HG03108 (cell line): ENCODE measurements around the gene ABHD6.
"Not testable (repeated sequence)": the region's sequence is repeated elsewhere in the genome, so short reads cannot be mapped to it uniquely, and the experiment has no call there.

Source experiments
- ATAC-seq: cut with Tn5 transposase; IDR thresholded peaks from one replicate; pipeline ENCODE4 v1.9.1; 2021; ENCODE audit warnings: moderate library complexity; ENCODE audit not compliant: unreplicated experiment

The ABHD6 gene

DNA sequence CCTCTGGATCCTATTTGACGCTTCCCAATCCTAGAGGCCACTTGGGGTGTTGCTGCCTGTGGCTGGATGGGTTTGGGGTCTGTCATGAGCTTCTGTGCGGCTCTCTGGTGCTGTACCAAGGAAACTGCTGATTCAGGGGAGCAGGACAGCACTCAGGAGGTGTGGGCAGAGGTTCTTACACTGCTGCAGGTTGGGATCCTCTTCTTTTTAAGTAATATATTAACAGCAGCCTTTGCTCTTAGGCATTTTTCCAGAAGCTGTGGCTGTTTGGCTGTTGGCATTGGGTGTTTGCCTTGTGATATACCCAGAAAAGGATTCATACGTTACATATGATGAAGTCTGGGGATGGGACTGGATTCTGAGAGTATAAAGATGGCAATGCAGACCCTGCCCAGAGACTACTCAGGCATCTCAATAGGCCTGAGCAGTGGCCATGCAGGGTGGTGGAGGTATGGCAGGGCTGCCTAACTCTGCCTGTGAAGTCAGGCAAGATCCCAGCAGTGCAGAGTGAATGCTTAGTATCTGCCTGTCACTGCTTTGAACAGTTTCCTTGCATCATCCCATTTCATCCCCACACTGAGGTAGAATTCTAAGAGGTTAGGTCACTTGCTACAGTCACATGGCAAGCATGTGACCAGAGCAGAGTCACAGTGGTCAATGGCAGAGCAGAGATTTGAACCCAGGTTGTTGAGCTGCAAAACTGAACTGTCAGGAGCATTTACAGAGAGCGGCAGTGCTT, 3.9 kb downstream of the ABHD6 start:
- ATAC-seq = no peak

DNA sequence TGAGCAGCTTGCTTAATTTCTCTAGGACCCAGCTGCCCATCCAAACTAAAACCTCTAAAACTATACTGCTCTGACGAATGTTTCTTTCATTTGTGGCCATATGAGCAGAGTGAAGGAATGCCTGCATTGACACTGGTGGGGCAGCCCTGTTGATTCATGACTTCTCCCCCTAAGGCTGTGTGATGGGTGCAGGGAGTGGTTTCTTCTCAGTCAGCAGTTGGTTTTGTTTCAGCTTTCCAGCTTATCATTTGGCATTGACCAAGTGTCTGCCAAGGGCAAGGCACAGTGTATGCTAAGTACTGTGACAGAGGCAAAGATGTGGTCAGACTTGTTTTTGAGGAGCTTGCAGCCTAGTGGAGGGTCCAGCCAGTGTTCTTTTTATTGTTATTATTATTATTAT, 4.7 kb downstream of the ABHD6 start:
- ATAC-seq = no peak

DNA sequence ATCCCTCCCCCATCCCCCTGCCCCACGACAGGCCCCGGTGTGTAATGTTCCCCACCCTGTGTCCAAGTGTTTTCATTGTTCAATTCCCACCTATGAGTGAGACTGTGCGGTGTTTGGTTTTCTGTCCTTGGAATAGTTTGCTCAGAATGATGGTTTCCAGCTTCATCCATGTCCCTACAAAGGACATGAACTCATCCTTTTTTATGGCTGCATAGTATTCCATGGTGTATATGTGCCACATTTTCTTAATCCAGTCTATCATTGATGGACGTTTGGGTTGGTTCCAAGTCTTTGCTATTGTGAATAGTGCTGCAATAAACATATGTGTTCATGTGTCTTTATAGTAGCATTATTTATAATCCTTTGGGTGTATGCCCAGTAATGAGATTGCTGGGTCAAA, 5.3 kb downstream of the ABHD6 start:
- not testable (repeated sequence) for ATAC-seq

DNA sequence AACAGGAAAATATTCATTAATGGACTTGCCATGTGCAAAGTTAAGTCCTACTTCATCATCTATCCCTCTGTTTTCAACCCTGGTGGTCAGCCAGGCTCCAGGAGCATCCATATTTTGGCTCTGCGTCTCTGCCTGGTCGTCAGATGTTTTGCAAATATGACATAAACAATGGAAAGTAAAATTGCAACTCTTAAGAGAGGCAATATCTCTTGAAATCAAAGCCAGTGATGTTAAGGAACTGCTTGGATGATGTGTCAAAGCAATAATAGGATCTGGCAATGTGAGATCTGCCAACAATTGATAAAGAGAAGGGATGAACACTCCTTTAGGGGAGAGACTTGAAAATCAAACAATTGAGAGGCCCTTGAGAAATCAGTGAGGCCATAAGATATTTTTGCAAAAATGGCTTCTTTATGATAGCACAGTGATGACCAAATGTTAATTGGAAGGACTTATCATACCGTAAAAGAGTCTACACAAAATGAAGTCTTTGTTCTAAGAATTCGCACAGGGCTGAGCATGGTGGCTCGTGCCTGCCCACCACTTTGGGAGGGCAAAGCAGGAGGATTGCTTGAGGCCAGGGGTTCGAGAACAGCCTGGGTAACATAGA, 6.5 kb downstream of the ABHD6 start:
- ATAC-seq = no peak

DNA sequence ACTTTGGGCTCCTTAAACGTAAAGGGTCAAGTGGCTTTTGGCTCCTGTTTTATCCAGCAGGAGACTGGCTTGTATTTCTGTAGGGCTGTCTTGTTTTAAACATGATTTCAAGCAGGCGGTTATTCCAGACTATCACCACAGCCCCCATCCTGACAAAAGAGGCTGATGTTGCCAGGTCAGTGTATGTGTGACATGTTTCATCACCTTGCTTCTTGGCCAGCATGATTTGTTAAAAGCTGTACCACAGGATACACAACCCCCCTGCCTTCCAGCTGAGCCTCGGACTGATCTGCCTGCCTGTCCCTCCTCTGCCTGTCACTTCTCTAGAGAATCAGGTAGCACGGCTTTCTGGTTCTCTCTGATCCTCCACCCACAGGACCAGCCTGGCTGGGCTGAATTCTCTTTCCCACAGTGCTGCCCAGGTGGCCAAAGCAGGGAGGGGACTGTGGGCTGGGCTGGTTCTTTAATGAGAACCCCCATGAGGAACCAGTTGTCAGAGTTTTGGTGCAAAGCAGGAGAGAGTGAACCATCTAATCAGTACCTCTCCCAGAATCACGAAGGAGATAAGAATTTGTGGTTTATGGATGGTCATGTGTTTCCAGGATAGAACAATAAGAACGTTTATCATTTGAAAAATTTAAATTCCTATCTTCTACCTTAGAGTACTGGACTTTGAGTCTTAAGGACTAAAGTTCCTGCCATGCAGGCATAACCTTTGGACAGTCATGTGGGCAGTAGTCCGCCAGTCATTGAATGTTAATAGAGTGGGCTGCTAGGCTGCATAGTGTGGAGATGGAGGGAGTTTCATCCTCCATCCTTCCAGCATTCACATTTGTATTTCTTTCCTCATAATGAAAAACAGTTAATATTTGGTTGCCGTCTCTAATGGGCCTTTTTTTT, 8.8 kb downstream of the ABHD6 start:
- no peak for ATAC-seq

DNA sequence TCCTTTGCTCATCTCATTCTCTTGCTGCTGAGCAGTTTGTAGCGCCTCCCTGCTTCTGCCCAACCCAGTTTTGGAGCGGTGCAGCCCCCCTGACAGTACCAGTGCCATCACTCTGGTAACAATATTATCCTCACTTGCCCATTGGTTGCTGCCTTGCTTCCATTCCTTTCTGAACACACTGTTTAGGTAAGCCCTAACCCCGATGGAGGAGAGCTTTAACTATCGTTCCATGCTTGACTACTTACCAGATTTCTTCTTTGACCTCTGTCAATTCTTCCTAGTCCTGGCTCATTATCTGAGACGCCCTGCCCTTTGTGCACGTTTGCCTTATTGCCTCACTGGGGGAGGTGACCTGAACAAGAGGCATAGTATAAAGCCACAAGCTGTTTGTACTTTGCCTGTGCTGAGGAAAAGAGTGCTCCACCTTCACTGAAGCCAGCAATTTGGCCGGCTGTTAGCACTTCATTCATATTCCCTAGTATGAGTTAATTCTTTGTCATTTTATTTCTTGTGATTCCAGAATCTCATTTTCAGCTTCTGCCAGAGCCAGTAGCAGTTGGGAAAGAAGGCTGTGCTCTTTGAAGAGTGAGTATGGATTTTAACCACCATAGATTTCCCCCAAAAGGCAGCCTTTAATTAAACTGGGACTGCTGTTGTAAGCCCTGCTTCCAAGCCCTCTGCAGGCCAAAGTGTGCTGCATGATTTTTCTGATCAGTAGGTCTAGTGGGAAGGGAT, 11.9 kb downstream of the ABHD6 start:
- no peak for ATAC-seq

DNA sequence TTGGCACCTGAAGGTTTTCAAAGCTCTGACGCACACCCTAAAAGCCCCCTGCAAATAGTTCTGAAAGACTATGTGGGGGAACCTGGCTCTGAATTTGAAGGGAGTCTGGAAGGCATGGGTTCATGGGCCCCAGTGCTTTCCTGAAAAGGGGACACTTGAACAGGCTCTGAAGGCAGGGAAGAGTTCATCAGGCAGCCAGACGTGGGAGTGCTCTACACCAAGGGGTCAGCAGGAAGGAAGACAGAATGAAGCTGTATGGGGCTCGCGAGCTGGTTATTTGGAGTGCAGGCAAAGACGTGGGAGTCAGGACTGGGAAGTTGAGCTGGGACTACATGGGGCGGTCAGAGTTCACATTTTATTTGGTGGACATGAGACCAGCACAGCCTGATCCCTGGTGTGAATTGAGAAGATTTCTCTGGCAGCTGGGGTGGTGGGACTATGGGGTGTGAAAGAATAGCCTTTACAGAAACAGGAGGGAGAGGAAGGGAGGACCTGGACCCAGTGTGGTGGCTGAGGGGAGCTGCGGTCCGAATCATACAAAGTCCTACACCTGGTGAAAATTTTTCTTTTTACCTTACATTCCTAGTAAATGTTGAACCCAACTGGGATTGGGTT, 12.6 kb downstream of the ABHD6 start:
- ATAC-seq = no peak

DNA sequence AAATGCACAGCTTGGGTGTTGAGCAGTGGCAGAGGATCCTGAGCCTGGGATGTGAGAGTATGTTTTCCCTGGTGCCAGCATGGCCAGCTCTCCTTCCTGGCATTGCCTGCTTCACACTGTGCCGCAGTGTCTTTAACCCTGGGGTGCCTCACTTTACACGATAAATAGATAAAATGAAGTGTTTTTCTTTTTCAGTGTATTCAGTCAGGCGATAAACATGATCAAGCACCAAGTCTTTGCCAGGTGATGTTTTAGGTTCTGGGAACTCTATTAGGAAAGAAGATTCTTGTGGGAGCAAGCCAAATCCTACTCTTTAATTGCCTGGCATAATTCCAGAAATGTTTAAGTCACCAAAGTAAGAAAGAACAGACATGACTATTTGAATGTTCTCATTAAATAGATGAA, 14.0 kb downstream of the ABHD6 start:
- ATAC-seq = no peak

DNA sequence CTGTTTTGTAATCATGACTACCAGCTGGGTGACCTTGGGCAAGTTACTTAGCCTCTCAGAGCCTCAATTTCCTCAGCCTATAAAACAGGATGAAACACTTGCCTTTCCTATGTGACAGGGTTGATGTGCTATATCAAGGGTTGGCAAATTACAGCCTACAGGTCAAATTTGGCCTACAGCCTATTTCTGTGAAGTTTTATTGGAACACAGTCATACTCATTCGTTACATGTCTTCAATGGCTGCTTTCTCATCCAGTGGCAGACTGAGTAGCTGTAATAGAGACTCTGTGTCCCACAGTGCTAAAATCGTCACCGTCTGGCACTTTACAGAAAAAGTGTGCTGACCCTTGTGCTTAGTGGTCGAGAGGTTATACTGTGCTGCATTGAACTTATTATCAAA, 16.6 kb downstream of the ABHD6 start:
- ATAC-seq = no peak

DNA sequence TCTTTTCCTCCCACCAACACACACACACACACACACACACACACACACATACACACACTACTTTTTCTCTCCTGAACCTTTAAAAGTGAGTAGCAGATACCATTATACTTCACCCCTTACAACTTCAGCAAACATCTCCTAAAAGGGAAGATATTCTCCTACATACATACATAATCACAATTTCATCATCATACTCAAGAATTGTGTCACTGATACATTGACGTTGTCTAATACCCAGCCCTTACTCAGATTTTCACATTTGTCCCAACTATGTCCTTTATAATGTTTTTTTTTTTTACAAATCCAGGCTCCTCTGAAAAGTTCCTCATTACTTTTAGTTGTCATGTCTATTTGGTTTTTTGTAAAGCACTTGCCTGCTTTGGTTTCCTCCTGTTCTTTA, 18.5 kb downstream of the ABHD6 start:
- ATAC-seq = no peak

DNA sequence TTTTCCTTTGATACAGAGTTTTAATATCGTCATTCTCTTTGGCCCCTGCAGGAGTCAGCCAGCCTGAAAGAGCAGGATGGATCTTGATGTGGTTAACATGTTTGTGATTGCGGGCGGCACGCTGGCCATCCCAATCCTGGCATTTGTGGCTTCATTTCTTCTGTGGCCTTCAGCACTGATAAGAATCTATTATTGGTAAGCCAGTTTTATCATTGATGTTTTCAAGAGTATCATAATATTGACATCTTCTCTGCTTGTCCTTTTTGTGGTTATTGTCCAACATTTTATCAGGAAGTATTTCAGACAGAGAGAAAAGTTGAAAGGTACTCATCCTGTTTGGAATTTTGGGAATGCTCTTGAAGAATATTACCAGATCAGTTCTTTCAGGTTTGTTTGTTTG, 18.9 kb downstream of the ABHD6 start:
- ATAC-seq = no peak

DNA sequence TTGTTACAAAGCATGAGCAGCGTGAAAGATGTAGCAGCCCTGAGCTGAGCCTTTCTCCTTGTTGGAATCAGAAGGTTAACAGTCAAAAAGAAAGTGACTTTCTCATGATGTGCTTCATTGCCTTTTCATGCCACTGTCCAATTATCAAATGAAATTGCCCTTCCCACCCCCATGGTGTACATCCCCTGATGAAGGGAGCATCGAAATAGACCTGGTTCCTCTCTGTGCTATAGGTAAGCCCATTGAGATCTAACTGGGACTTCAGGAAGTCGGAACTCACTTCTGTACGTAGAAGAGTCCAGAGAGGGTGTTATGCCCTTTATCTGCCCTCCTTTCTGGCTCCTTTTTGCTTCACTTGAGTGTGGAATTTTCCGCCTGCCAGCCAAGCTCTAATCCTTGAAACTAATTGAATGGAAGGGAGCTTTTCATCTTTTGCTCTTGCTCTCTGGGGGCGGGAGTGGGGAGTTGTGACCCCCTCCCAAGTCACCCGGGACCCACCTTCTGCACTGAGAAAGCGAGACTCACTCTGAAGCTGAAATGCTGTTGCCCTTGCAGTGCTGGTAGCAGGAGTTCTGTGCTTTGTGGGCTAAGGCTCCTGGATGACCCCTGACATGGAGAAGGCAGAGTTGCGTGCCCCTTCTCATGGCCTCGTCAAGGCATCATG, 20.9 kb downstream of the ABHD6 start:
- no peak for ATAC-seq

DNA sequence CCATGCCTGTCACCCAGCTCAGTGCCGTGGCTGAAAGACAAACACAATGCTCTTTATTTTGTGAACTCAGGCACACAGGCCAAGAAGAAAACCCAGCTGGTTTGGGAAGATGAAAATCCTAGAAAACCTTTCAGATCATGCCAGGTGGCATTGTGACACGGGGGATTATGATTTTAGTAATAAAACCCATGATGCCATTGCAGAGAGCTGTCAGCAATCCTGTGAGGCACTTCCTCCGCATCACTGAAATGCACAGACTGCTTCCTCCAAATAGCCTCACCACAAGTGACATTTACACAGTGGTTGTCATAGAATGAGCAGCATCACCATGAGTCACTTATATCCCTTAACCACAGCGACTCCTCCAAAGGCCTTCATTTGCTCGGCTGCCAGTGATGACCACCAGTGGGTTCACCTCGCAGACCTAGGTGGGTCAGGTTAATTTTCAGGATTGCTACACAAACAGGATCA, 22.7 kb downstream of the ABHD6 start:
- ATAC-seq = no peak

DNA sequence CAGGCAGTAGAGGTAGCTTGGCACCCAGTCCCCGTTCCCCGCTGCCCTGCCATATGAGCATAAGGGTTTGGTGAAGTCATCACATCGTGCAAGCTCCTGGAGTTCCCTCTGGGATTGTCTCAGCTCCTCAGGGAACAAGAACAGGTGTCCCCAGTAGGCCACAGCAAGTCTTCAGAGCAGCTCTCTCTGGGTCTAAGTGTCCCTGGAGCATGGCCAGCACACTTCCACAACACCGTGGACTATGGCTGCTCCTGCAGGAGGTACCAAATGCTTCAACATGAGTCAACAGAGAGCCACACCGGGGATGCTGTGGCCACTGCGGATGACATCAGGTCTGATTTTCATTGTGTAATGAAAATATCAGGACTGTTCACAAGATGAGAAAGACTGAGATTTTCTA, 23.1 kb downstream of the ABHD6 start:
- no peak for ATAC-seq

DNA sequence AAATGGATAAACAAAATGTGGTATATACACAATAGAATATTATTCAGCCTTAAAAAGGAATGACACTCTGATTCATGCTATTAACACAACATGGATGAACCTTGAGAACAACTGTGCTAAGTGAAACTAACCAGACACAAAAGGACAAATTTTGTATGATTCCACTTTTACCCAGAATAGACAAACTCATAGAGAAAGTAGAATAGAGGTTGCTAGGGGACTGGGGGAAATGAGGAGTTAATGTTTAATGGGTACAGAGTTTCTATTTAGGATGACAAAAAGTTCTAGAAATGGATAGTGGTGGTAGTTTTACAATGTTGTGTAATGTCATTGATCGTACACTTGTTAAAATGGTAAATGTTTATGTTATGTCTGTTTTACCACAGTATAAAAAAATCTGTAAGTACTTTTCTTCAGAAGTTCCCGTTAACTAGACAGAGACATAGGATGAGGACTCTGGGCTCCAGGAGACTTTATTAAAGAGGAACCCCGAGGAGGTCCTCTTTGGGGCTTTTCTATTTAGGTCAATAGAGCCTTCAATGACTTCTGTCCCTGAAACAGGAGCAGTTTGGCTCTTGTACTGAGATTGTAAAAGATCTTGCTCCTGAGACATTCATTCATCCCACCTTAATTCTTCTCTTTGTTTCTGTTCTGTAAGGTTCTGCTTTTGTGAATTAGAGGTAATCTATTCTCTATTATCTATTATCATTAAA, 24.5 kb downstream of the ABHD6 start:
- ATAC-seq = peak; percentile 75

DNA sequence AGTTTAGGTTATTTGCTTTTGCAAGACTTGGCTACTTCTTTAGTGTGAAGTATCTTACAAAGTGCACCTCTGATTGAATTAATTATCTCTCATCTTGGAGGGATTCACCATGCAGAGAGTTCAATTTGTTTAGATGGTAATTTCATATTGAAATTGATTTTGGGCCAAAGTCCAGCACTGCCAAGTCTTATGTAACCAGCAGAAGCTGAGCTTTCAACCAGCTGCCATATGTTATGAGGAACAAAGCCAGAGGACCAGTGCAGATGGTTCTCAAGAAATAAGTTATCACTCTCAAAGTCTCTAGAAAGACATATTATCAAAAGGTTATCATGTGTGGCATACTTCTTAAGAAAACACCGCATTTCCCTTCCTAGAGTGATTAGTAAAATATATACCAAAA, 29.0 kb downstream of the ABHD6 start:
- no peak for ATAC-seq

DNA sequence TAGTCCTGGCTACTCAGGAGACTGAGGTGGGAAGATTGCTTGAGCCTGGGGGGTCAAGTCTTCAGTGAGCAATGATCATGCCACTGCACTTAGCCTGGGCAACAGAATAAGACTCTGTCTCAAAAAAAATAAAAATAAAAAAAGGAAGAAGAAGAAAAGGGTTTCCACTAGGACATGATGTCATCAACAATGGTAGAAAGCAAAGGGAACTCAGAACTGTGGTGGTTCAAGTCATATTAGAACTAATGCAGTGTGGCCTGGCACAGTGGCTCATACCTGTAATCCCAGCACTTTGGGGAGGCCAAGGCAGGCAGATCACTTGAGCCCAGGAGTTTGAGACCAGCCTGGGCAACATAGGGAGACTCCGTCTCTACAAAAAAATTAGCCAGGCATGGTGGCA, 30.0 kb downstream of the ABHD6 start:
- not testable (repeated sequence) for ATAC-seq

DNA sequence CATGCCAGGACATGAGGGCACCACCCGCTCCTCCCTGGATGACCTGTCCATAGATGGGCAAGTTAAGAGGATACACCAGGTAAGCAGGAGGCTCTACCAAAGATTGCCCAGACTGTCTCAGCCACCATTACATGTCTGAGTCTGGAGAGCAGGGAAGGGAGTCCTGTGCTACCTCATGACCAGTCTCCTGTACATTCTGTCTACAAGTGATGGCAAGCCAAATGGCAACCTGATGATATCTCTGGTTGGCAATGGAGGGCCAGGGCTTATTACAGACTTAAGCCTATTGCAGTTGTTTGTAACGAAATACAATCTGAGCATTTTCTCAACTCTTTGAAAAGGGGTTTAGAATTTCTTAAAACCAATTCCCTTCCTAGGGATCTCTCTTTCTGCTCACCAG, 31.8 kb downstream of the ABHD6 start:
- ATAC-seq = no peak

DNA sequence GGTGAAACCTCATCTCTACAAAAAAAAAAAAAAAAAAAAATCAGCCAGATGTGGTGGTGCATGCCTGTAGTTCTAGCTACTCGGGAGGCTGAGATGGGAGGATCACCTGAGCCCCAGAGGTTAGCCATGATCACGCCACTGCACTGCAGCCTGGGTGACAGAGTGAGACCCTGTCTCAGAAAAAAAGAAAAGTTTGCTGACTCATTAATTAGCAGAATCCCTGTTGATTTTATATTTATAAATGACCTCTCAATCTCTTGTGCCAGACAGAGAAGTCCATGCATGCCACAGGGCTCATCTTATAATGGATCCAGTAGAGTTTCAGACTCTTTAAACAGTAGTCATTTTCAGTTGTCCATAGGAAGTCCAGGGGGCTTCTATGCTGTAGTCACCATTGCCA, 32.9 kb downstream of the ABHD6 start:
- ATAC-seq = no peak
